ENCODE measurements around the gene E2F4. TPM values are rescaled to one million over a fixed set of nuclear protein-coding genes. Genes with fewer than 3 reads are reported as not detected.

E2F4 gene
- polyA plus RNA-seq, 1 donor (not counting 4 experiments of a cell fraction or from before 2014, with no cell fraction given) = 64.7 TPM

- dilution Hi-C loops (cut with MboI; ENCODE audit: extremely low pct_ligation_motif_present, low sequenced_read_pairs) = no loop called here
- Histone ChIP-seq H4K20me1 (ENCODE audit: control insufficient read depth, extremely low read depth, insufficient read depth, low read length) (peaks cover under 1% of the 10 kb centered on the region), H3K9ac (ENCODE audit: control insufficient read depth, extremely low read depth, insufficient read depth, low read length) (no peak overlapping the region), H3K79me2 (ENCODE audit: control insufficient read depth, insufficient read depth, low read length) (no peaks in the 10 kb centered on the region), H3K9me3 (ENCODE audit: control insufficient read depth, low read depth, low read length) (no peaks in the 10 kb centered on the region), H3K27me3 (ENCODE audit: control insufficient read depth, extremely low read depth, insufficient read depth, low read length) (no peaks in the 10 kb centered on the region), H2AFZ (ENCODE audit: control insufficient read depth, low read length) (no peak overlapping the region), H3K4me3 (ENCODE audit: control insufficient read depth in 2 of 3, extremely low read depth in 1 of 3, insufficient read depth in 2 of 3, low read depth in 1 of 3, low read length in 3 of 3) (no peak overlapping the region), H3K9me1 (ENCODE audit: control insufficient read depth, extremely low read depth, insufficient read depth, low read length) (no peaks in the 10 kb centered on the region), H3K4me1 (ENCODE audit: control insufficient read depth, extremely low read depth, insufficient read depth, low read length) (peaks cover 14% of the 10 kb centered on the region), H3K4me2 (ENCODE audit: control insufficient read depth, extremely low read depth, insufficient read depth, low read depth, low read length) (no peak overlapping the region), H3K36me3 (ENCODE audit: control insufficient read depth in 2 of 2, extremely low read depth in 1 of 2, insufficient read depth in 2 of 2, low read length in 2 of 2) (peaks cover 27 to 37% of the 10 kb centered on the region in 2 experiments), H3K27ac (ENCODE audit: control insufficient read depth, insufficient read depth, low read length) (no peak overlapping the region)
- TF ChIP-seq EZH2 (IDR thresholded peaks at IDR 0.05; ENCODE audit: low read length) (no peak), CTCF (optimal IDR thresholded peaks at IDR 0.05 in 1 of 3, IDR thresholded peaks at IDR 0.05 in 1 of 3, conservative IDR thresholded peaks at IDR 0.05 in 1 of 3; ENCODE audit: extremely low read depth in 1 of 3, insufficient read depth in 2 of 3, low read length in 3 of 3) (no peak)
- no peak for FAIRE-seq
- no peak for DNase-seq (ENCODE audit: low read depth, low spot score)
Measured at GRCh38 chr16:67149276-67150046, 42.5 kb upstream of the E2F4 start.

GRCh38 chr16:67150047-67150832 lies 41.7 kb upstream of the E2F4 start:
- Histone ChIP-seq H2AFZ (ENCODE audit: control insufficient read depth, low read length) (peak overlapping the region; percentile 84), H3K9ac (ENCODE audit: control insufficient read depth, extremely low read depth, insufficient read depth, low read length) (peak overlapping the region; percentile 47), H3K36me3 (ENCODE audit: control insufficient read depth in 2 of 2, extremely low read depth in 1 of 2, insufficient read depth in 2 of 2, low read length in 2 of 2) (peaks cover 21 to 35% of the 10 kb centered on the region in 2 experiments), H3K9me1 (ENCODE audit: control insufficient read depth, extremely low read depth, insufficient read depth, low read length) (no peaks in the 10 kb centered on the region), H3K4me2 (ENCODE audit: control insufficient read depth, extremely low read depth, insufficient read depth, low read depth, low read length) (peak overlapping the region; percentile 87), H3K9me3 (ENCODE audit: control insufficient read depth, low read depth, low read length) (no peaks in the 10 kb centered on the region), H3K4me3 (ENCODE audit: control insufficient read depth in 2 of 3, extremely low read depth in 1 of 3, insufficient read depth in 2 of 3, low read depth in 1 of 3, low read length in 3 of 3) (peak overlapping the region; percentile 52 to 65 (median 59)), H4K20me1 (ENCODE audit: control insufficient read depth, extremely low read depth, insufficient read depth, low read length) (peaks cover 4% of the 10 kb centered on the region), H3K27me3 (ENCODE audit: control insufficient read depth, extremely low read depth, insufficient read depth, low read length) (no peaks in the 10 kb centered on the region), H3K79me2 (ENCODE audit: control insufficient read depth, insufficient read depth, low read length) (no peaks in the 10 kb centered on the region), H3K4me1 (ENCODE audit: control insufficient read depth, extremely low read depth, insufficient read depth, low read length) (peaks cover 14% of the 10 kb centered on the region), H3K27ac (ENCODE audit: control insufficient read depth, insufficient read depth, low read length) (no peak overlapping the region)
- DNase-seq (ENCODE audit: low read depth, low spot score) (no peak), FAIRE-seq (no peak)
- dilution Hi-C loops (cut with MboI; ENCODE audit: extremely low pct_ligation_motif_present, low sequenced_read_pairs) = no loop called here
- TF ChIP-seq CTCF (optimal IDR thresholded peaks at IDR 0.05 in 1 of 3, IDR thresholded peaks at IDR 0.05 in 1 of 3, conservative IDR thresholded peaks at IDR 0.05 in 1 of 3; ENCODE audit: extremely low read depth in 1 of 3, insufficient read depth in 2 of 3, low read length in 3 of 3) (peak in 2 of 3 experiments; percentile 17 to 32), EZH2 (IDR thresholded peaks at IDR 0.05; ENCODE audit: low read length) (no peak)
